Measurements from ENCODE around the gene ROS1. TPM values are rescaled to one million over a fixed set of nuclear protein-coding genes. Genes with fewer than 3 reads are reported as not detected.

ROS1 gene
- total RNA-seq (under 0.01 TPM in 2 replicates), polyA plus RNA-seq (0.01 TPM in 2 replicates), polyA minus RNA-seq (ENCODE audit: low replicate concordance) (not detected in 2 replicates)
- polyA plus RNA-seq (2012) = 0.01 TPM in 1 of 2 replicates, not detected in the other

DNA sequence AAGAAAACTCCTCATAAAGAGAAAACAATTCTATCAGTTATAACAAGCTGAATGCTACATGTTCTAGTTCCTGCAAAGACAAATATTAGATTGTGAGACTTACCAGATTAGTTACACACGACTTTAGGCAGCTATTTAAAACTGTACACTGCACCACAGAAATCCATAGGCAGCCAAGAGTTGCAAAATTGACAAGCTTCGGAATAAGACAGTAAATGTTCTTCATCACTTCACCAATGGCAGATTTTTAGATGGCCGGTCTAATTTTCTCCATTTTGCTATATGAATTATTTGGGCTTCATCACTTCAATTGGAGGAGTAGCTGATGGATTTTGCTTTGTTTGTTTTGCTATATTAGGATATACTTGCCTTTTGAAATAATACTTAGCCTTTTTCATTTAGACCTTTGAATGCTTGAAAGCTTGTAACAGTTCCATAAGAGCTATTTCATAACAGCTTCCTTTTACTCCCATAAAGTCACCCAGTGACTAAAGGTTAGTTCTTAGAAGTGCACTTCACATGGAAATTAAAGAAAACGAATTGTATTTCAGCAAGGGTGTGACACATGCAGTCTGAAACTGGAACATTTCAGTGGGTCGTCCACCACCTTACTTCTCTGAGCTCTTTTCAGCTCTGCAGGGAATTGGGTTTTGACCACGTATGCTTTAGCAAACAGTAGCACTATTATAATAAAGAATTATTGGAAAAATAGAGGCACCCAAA, at the start of gene ROS1:
Gene ROS1, minus strand, starts transcription at position 512 of the 723 bp plus-strand sequence. Its CDS starts 286 bp downstream, at position 226.
- Histone ChIP-seq H3K27me3 (ENCODE audit: control insufficient read depth, insufficient read depth, low read length) (no peaks in the 10 kb centered on the region), H3K79me2 (ENCODE audit: control insufficient read depth, insufficient read depth, low read length) (no peaks in the 10 kb centered on the region), H3K27ac (ENCODE audit: insufficient read depth, low read length) (no peak within 1 kb of the TSS), H3K4me1 (ENCODE audit: control insufficient read depth, extremely low read depth, insufficient read depth, low read length) (no peaks in the 10 kb centered on the region), H4K20me1 (ENCODE audit: control insufficient read depth, extremely low read depth, insufficient read depth, low read length) (no peaks in the 10 kb centered on the region), H3K9ac (ENCODE audit: insufficient read depth, low read length) (no peak within 1 kb of the TSS), H3K9me3 (ENCODE audit: control insufficient read depth, insufficient read depth, low read depth, low read length) (no peaks in the 10 kb centered on the region), H3K4me3 (replicated peaks in 1 of 4; ENCODE audit: control extremely low read depth in 1 of 4, insufficient read depth in 1 of 4, low read depth in 3 of 4, low read length in 4 of 4) (no peak within 1 kb of the TSS), H3K36me3 (ENCODE audit: control insufficient read depth, insufficient read depth, low read length) (no peaks in the 10 kb centered on the region), H2AFZ (ENCODE audit: low read length) (no peak within 1 kb of the TSS), H3K4me2 (ENCODE audit: extremely low read depth, insufficient read depth, low read length) (no peak within 1 kb of the TSS)
- DNase-seq (ENCODE audit: low read depth in 2 of 2) = no peak
- no peak for TF ChIP-seq EZH2 (IDR thresholded peaks at IDR 0.05; ENCODE audit: low read length, missing control alignments)
- TF ChIP-seq, protein P1, sequence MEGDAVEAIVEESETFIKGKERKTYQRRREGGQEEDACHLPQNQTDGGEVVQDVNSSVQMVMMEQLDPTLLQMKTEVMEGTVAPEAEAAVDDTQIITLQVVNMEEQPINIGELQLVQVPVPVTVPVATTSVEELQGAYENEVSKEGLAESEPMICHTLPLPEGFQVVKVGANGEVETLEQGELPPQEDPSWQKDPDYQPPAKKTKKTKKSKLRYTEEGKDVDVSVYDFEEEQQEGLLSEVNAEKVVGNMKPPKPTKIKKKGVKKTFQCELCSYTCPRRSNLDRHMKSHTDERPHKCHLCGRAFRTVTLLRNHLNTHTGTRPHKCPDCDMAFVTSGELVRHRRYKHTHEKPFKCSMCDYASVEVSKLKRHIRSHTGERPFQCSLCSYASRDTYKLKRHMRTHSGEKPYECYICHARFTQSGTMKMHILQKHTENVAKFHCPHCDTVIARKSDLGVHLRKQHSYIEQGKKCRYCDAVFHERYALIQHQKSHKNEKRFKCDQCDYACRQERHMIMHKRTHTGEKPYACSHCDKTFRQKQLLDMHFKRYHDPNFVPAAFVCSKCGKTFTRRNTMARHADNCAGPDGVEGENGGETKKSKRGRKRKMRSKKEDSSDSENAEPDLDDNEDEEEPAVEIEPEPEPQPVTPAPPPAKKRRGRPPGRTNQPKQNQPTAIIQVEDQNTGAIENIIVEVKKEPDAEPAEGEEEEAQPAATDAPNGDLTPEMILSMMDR (conservative IDR thresholded peaks at IDR 0.05 in 1 of 2, IDR thresholded peaks at IDR 0.05 in 1 of 2; ENCODE audit: low read depth in 1 of 2, low read length in 2 of 2) = no peak

GRCh38 chr6:117473401-117473800, 47.7 kb upstream of the ROS1 start:
- Histone ChIP-seq H3K9ac (ENCODE audit: insufficient read depth, low read length) (no peak overlapping the region), H3K79me2 (ENCODE audit: control insufficient read depth, insufficient read depth, low read length) (no peaks in the 10 kb centered on the region), H3K4me1 (ENCODE audit: control insufficient read depth, extremely low read depth, insufficient read depth, low read length) (no peaks in the 10 kb centered on the region), H4K20me1 (ENCODE audit: control insufficient read depth, extremely low read depth, insufficient read depth, low read length) (no peaks in the 10 kb centered on the region), H3K4me3 (replicated peaks in 1 of 4; ENCODE audit: control extremely low read depth in 1 of 4, insufficient read depth in 1 of 4, low read depth in 3 of 4, low read length in 4 of 4) (no peak overlapping the region), H3K9me3 (ENCODE audit: control insufficient read depth, insufficient read depth, low read depth, low read length) (no peaks in the 10 kb centered on the region), H3K4me2 (ENCODE audit: extremely low read depth, insufficient read depth, low read length) (no peak overlapping the region), H2AFZ (ENCODE audit: low read length) (no peak overlapping the region), H3K27me3 (ENCODE audit: control insufficient read depth, insufficient read depth, low read length) (no peaks in the 10 kb centered on the region), H3K27ac (ENCODE audit: insufficient read depth, low read length) (no peak overlapping the region), H3K36me3 (ENCODE audit: control insufficient read depth, insufficient read depth, low read length) (no peaks in the 10 kb centered on the region)
- DNase-seq (ENCODE audit: low read depth in 2 of 2) = no peak
- TF ChIP-seq, protein P1 (conservative IDR thresholded peaks at IDR 0.05 in 1 of 2, IDR thresholded peaks at IDR 0.05 in 1 of 2; ENCODE audit: low read depth in 1 of 2, low read length in 2 of 2) = no peak
- TF ChIP-seq EZH2 (IDR thresholded peaks at IDR 0.05; ENCODE audit: low read length, missing control alignments) = no peak

DNA sequence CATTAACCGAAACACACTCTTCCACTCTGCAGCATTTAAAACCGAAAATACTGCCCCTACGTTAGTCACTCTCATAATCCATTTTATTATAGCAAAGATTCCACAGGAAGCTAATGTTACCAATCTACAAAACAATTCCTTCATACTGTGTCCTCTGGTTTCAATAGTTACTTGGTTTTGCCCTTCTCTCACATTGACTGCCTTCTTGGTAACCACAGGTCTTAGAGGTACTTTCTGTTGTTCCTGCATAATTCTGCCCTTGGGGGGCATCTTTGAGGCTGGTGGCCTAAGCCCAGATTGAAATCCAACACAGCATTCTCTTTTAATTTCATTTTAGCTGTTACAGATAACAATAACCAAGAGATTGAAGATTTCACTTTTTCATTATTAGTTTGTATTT, 46.9 kb upstream of the ROS1 start:
- Histone ChIP-seq H3K79me2 (ENCODE audit: control insufficient read depth, insufficient read depth, low read length) (no peaks in the 10 kb centered on the region), H4K20me1 (ENCODE audit: control insufficient read depth, extremely low read depth, insufficient read depth, low read length) (no peaks in the 10 kb centered on the region), H3K27ac (ENCODE audit: insufficient read depth, low read length) (no peak overlapping the region), H3K4me1 (ENCODE audit: control insufficient read depth, extremely low read depth, insufficient read depth, low read length) (no peaks in the 10 kb centered on the region), H2AFZ (ENCODE audit: low read length) (no peak overlapping the region), H3K27me3 (ENCODE audit: control insufficient read depth, insufficient read depth, low read length) (no peaks in the 10 kb centered on the region), H3K9me3 (ENCODE audit: control insufficient read depth, insufficient read depth, low read depth, low read length) (no peaks in the 10 kb centered on the region), H3K36me3 (ENCODE audit: control insufficient read depth, insufficient read depth, low read length) (no peaks in the 10 kb centered on the region), H3K4me2 (ENCODE audit: extremely low read depth, insufficient read depth, low read length) (no peak overlapping the region), H3K9ac (ENCODE audit: insufficient read depth, low read length) (no peak overlapping the region), H3K4me3 (replicated peaks in 1 of 4; ENCODE audit: control extremely low read depth in 1 of 4, insufficient read depth in 1 of 4, low read depth in 3 of 4, low read length in 4 of 4) (no peak overlapping the region)
- TF ChIP-seq, protein P1 (conservative IDR thresholded peaks at IDR 0.05 in 1 of 2, IDR thresholded peaks at IDR 0.05 in 1 of 2; ENCODE audit: low read depth in 1 of 2, low read length in 2 of 2) = no peak
- no peak for TF ChIP-seq EZH2 (IDR thresholded peaks at IDR 0.05; ENCODE audit: low read length, missing control alignments)
- no peak for DNase-seq (ENCODE audit: low read depth in 2 of 2)
